Left ventricle myocardium superior (tissue), 1 donor: Measurements from ENCODE around the gene EML6. TPM values are rescaled to one million over a fixed set of nuclear protein-coding genes. Genes with fewer than 3 reads are reported as not detected.

Experiments used
- ATAC-seq: fragments of 200-7000 bp; cut with Tn5 transposase; one replicate; pipeline ENCODE4 v1.9.1; 2020; ENCODE audit warnings: mild to moderate bottlenecking, moderate library complexity
- DNase-seq: peaks from one replicate; pipeline ENCODE4 v3.0.0-alpha.2; 2020
- intact Hi-C: fragments of 100-400 bp; cut with micrococcal nuclease; formaldehyde crosslinking; loops from one replicate; pipeline ENCODE4 v1.11.0; 2022
- total RNA-seq: library from RNA; stranded (reverse); fragmentation: NEBNext Ultra II Directional; extraction: Animal tissue kit (Norgen Biotek cat#: 25700); gene quantifications from one replicate; pipeline ENCODE4 v1.2.1, GENCODE V29; 2021
- donor health status: DM: no; HTN: yes; CAD: no; lungs with severe emphysema.

EML6 gene
- total RNA-seq, 1 donor from 2014 or later, result 0.59 TPM

GRCh38 chr2:54897420-54898310 is 174.2 kb downstream of the EML6 start:
- no peak for DNase-seq
- ATAC-seq, result no peak

GRCh38 chr2:54898456-54899226 is 175.2 kb downstream of the EML6 start:
- intact Hi-C loops, result no loop called here

More at GRCh38 chr2:54897420-54898310, 174.2 kb downstream of the EML6 start:
- intact Hi-C loops, result no loop called here

GRCh38 chr2:54899576-54900200 is 176.2 kb downstream of the EML6 start:
- intact Hi-C loops, result loop anchor here (10.0 kb wide), 1 partner anchor 275 kb away; no protein-coding TSS in a partner anchor
- no peak for DNase-seq
- ATAC-seq, result peak; percentile 64

More at GRCh38 chr2:54898456-54899226, 175.2 kb downstream of the EML6 start:
- DNase-seq, result no peak
- ATAC-seq, result no peak

- DNase-seq, result no peak
- ATAC-seq, result no peak
- intact Hi-C loops, result loop anchor here (10.0 kb wide), 1 partner anchor 273 kb away; no protein-coding TSS in a partner anchor
These were observed 177.9 kb downstream of the EML6 start for GRCh38 chr2:54901224-54901986.

GRCh38 chr2:54902763-54903162 is 179.3 kb downstream of the EML6 start:
- no peak for DNase-seq
- no peak for ATAC-seq
- intact Hi-C loops, result loop anchor here (10.0 kb wide), 1 partner anchor 272 kb away; no protein-coding TSS in a partner anchor

GRCh38 chr2:54903736-54904554 is 180.5 kb downstream of the EML6 start:
- DNase-seq, result no peak
- intact Hi-C loops, result loop anchor here (10.0 kb wide), 1 partner anchor 271 kb away; no protein-coding TSS in a partner anchor

GRCh38 chr2:54904836-54905235 is 181.4 kb downstream of the EML6 start:
- no peak for DNase-seq
- peak; percentile 43 for ATAC-seq
- intact Hi-C loops, result loop anchor here (10.0 kb wide), 1 partner anchor 270 kb away; no protein-coding TSS in a partner anchor

More at GRCh38 chr2:54903736-54904554, 180.5 kb downstream of the EML6 start:
- no peak for ATAC-seq

- no peak for DNase-seq
- intact Hi-C loops, result loop anchor here (10.0 kb wide), 1 partner anchor 268 kb away; no protein-coding TSS in a partner anchor
- no peak for ATAC-seq
These were observed 183.3 kb downstream of the EML6 start for GRCh38 chr2:54906716-54907115.

- intact Hi-C loops, result loop anchor here (10.0 kb wide), 1 partner anchor 267 kb away; no protein-coding TSS in a partner anchor
- ATAC-seq (no peak), DNase-seq (no peak)
These were observed 184.2 kb downstream of the EML6 start for GRCh38 chr2:54907663-54908062.

- intact Hi-C loops, result loop anchor here (10.0 kb wide), 1 partner anchor 266 kb away; no protein-coding TSS in a partner anchor
- DNase-seq, result no peak
- ATAC-seq, result no peak
These were observed 185.1 kb downstream of the EML6 start for GRCh38 chr2:54908591-54908990.

GRCh38 chr2:54909001-54909400 is 185.5 kb downstream of the EML6 start:
- DNase-seq (no peak), ATAC-seq (no peak)
- intact Hi-C loops, result loop anchor here (10.0 kb wide), 1 partner anchor 266 kb away; no protein-coding TSS in a partner anchor

- ATAC-seq (no peak), DNase-seq (no peak)
- intact Hi-C loops, result no loop called here
These were observed 188.8 kb downstream of the EML6 start for GRCh38 chr2:54912305-54912704.

GRCh38 chr2:54912893-54913292 is 189.4 kb downstream of the EML6 start:
- ATAC-seq, result no peak
- no peak for DNase-seq
- intact Hi-C loops, result no loop called here

GRCh38 chr2:54914637-54915036 is 191.2 kb downstream of the EML6 start:
- intact Hi-C loops, result no loop called here
- ATAC-seq, result no peak
- no peak for DNase-seq

GRCh38 chr2:54915101-54915500 is 191.6 kb downstream of the EML6 start:
- intact Hi-C loops, result no loop called here
- ATAC-seq (no peak), DNase-seq (no peak)

- ATAC-seq (no peak), DNase-seq (no peak)
- intact Hi-C loops, result no loop called here
These were observed 193.2 kb downstream of the EML6 start for GRCh38 chr2:54916637-54917036.

GRCh38 chr2:54918647-54919280 is 195.3 kb downstream of the EML6 start:
- no peak for ATAC-seq
- intact Hi-C loops, result no loop called here

More at GRCh38 chr2:54918647-54919280, 195.3 kb downstream of the EML6 start:
- no peak for DNase-seq
